GM18505 (cell line): ENCODE data around the gene NDUFB10.

ENCODE experiments used
- ATAC-seq: cut with Tn5 transposase; IDR thresholded peaks from one replicate; pipeline ENCODE4 v1.9.1; 2021; ENCODE audit not compliant: unreplicated experiment
- POLR2A ChIP-seq: IDR thresholded peaks from 4 replicates; pipeline ENCODE4 v1.6.1; 2011; ENCODE audit warnings: borderline replicate concordance; ENCODE audit not compliant: insufficient read depth, insufficient read length; ENCODE audit errors: extremely low read depth

The NDUFB10 gene

GRCh38 chr16:1976216-1976520 is 16.8 kb downstream of the NDUFB10 start:
- no peak for ATAC-seq
- TF ChIP-seq POLR2A = no peak

- ATAC-seq = no peak
- TF ChIP-seq POLR2A = no peak
Measured at GRCh38 chr16:1976951-1977874, 17.9 kb downstream of the NDUFB10 start.

GRCh38 chr16:1977875-1978268 is 18.5 kb downstream of the NDUFB10 start:
- no peak for TF ChIP-seq POLR2A
- no peak for ATAC-seq

- no peak for ATAC-seq
- TF ChIP-seq POLR2A = no peak
Measured at GRCh38 chr16:1978476-1979120, 19.3 kb downstream of the NDUFB10 start.

GRCh38 chr16:1979271-1980029 is 20.1 kb downstream of the NDUFB10 start:
- no peak for ATAC-seq

DNA sequence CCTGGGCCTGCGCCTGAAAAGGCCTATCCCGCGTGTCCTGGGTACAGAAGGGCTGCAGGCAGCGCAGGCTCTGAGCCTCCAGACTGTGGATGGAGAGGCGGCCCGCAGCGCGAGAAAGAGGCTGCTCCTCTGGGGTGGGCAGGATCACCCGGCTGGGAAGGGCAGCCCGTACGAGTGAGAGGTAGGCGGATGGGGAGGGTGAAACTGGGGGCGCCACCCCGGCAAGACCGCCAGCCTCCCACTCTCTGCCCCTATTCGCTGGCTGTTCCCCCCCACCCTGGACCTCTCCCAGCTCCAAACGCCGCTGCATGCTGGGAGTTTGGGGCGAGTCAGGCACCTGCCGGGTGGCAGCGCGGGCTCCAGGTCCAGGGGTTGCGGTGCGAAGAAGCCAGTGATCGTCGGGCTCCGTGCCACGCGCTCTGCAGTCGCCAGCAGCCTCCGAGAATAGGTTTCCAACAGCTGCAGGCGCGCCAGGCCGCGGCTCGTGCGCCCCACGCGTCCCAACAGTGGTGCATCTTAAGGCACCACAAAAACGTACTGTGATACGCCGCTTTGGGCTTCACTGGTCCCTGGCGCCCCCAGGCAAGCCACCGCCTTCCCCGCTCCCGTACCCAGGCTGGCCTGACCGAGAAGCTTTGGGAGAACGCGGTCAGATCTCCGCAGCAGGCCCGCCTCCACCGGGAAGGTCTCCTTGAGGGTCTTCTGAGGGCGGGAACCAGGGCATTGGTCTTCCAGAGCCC is 20.9 kb downstream of the NDUFB10 start:
- ATAC-seq = no peak
- no peak for TF ChIP-seq POLR2A

More at GRCh38 chr16:1979271-1980029, 20.1 kb downstream of the NDUFB10 start:
- TF ChIP-seq POLR2A = no peak

GRCh38 chr16:1980770-1981087 is 21.4 kb downstream of the NDUFB10 start:
- no peak for TF ChIP-seq POLR2A
- no peak for ATAC-seq

DNA sequence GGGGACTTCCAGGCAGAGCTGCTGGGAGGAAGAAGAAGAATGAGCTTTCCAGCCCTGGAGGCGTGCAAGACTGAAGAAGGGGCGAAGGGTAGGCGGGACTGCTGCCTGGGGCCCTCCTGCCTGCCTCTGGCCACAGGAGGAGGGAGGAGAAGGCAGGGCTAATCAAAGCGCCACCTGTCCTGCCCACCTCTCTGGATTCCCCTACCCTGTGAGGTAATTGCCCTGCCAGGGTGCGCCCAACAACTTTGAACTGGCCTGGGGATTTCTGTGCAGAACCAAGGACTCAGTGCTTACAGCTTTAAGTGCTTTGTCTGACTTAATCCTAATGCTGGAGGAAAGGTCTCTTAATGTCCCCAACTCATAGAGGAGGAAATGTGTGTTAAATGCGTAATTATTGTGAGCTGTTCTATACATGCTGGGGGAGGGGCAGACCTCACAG is 22.1 kb downstream of the NDUFB10 start, which contains the start of gene NOXO1:
TSS of gene NOXO1 (minus strand) at position 72 of the 439 bp plus-strand sequence. CDS start 290 bp downstream, outside the sequence.
- TF ChIP-seq POLR2A = no peak
- ATAC-seq = no peak

DNA sequence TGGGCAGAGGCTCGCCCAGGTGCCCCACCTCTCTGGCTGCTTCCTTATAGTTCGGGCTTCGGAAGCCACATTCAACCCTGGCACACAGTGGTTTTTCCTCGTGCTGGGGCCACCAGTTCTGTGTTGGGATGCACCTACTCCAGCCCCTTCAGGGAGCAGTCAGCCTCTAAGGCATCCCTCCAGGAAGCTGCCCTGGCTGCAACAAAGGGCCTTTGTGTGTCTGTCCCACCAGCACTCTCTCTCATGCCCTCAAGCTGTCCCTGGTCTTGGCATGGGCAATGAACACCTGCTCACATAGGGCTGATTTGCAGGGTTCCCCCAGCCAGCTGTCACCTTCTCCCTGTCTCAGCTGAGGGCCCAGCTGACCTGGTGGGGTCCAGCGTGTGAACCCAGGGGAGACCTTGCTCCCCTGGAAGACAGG is 22.7 kb downstream of the NDUFB10 start:
- ATAC-seq = no peak
- no peak for TF ChIP-seq POLR2A

DNA sequence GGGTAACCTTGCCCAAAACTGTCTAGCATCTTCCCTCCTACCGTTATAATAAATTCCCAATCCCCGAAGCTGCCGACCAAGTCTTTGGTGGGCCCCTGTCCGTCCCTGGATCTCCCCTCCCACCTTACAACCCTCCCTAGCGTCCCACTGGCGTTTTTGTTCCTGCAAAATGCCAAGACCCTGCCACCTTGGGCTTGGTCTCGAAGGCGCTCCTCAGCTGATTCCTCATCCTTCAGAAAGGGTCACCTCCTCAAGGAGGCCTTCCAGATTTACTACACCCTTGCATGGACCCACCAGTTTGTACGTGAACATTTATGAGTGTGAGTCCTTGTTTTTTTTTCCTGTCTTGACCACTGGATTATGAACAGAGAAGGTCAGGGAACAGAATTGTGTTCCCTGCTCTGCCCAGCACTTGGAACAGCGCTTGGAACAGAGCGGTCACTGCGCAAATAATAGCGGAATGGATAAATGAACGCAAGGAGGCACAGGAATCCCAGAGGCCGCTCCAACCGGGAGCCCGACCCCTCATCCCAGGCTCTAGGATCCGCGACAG is 23.7 kb downstream of the NDUFB10 start:
- no peak for ATAC-seq
- TF ChIP-seq POLR2A = no peak

GRCh38 chr16:1983544-1984346 is 24.4 kb downstream of the NDUFB10 start, which contains the start of gene GFER:
GFER (plus strand) TSS chr16:1984193; CDS start chr16:1984219, 26 bp downstream.
- peak; percentile 68 for ATAC-seq
- peak; percentile 92 for TF ChIP-seq POLR2A
